22Rv1 (cell line): ENCODE measurements around the gene CARMIL1.

Source experiments
- CTCF ChIP-seq: fragments of 450-650 bp; IDR thresholded peaks from 2 replicates; pipeline ENCODE4 v1.5.1; 2017; ENCODE audit warnings: mild to moderate bottlenecking
- ZFX ChIP-seq: fragments of 450-650 bp; IDR thresholded peaks from 2 replicates; pipeline ENCODE4 v1.6.1; 2017; ENCODE audit warnings: antibody characterized with exemption, borderline replicate concordance

DNA sequence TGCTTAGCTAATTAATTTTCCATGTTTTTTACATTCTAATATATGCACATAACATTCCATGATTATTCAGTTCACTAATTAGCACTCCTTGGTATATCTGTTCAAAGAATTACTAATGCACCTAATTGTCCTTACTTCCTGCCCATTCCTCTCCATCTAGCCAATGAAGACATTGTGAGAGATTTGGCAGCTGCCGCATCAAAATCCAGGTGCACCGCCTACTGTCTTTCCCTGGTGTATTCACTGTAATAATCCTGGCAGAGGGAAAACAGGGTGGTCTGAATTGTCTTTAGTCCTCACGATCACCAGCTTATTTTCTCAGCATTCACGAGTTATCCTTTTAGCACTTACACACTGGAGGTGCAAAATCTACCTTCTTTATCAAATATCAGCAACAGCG, 311.8 kb downstream of the CARMIL1 start:
- TF ChIP-seq CTCF, result no peak
- no peak for TF ChIP-seq ZFX
